ENCODE results near the gene MKNK1. TPM values are rescaled to one million over a fixed set of nuclear protein-coding genes. Genes with fewer than 3 reads are reported as not detected.

MKNK1 gene
- total and polyA plus RNA-seq, 2 of the 8 experiments (the other 6 are each of a cell fraction or from before 2014, with no cell fraction given), result 13.9 to 21.5 TPM

GRCh38 chr1:46569116-46569515, 35.0 kb downstream of the MKNK1 start (continued):
- TF ChIP-seq TBP (IDR thresholded peaks at IDR 0.05; ENCODE audit: low read depth, low read length) (no peak), RFX5 (IDR thresholded peaks at IDR 0.05; ENCODE audit: borderline replicate concordance, low read depth, low read length) (no peak), ATF2 (IDR thresholded peaks at IDR 0.05; ENCODE audit: low read length) (no peak), GTF2F1 (IDR thresholded peaks at IDR 0.05; ENCODE audit: borderline replicate concordance, low read depth, low read length) (no peak), KDM1A (IDR thresholded peaks at IDR 0.05; ENCODE audit: borderline replicate concordance, low read length) (no peak), SP1 (IDR thresholded peaks at IDR 0.05; ENCODE audit: low read depth, low read length) (no peak), KDM5A (IDR thresholded peaks at IDR 0.05; ENCODE audit: low read length) (no peak), JUN (IDR thresholded peaks at IDR 0.05; ENCODE audit: low read depth, low read length) (no peak), SRF (IDR thresholded peaks at IDR 0.05; ENCODE audit: low read depth, low read length) (no peak), TCF12 (IDR thresholded peaks at IDR 0.05; ENCODE audit: low read depth, low read length) (no peak)

Measured in H1 (cell line).